Smooth muscle cell (in vitro differentiated cells): ENCODE measurements around the gene LHPP. TPM values are rescaled to one million over a fixed set of nuclear protein-coding genes. Genes with fewer than 3 reads are reported as not detected.

Experiments
- DNase-seq: peaks from one replicate; lab custom pipeline; 2025; ENCODE audit not compliant: unreplicated experiment; lab: John Stamatoyannopoulos, UW
- H2AFZ ChIP-seq: fragments of 200-600 bp; sonication (generic); 2 replicates; pipeline ENCODE4 v1.6.0; 2016; ENCODE audit warnings: antibody characterized with exemption, low read depth, mild to moderate bottlenecking
- H3F3A ChIP-seq: fragments of 200-600 bp; sonication (generic); 2 replicates; pipeline ENCODE4 v1.6.0; 2017; ENCODE audit warnings: antibody characterized with exemption, low read depth
- H3K27ac ChIP-seq: fragments of 200-600 bp; sonication (generic); 2 replicates; pipeline ENCODE4 v1.5.1; 2016; ENCODE audit warnings: low read depth, mild to moderate bottlenecking
- H3K27me3 ChIP-seq: fragments of 200-600 bp; sonication (generic); 2 replicates; pipeline ENCODE4 v1.6.1; 2016; ENCODE audit warnings: low read depth, mild to moderate bottlenecking
- H3K36me3 ChIP-seq: fragments of 200-600 bp; sonication (generic); 2 replicates; pipeline ENCODE4 v1.5.1; 2016; ENCODE audit warnings: low read depth
- H3K4me1 ChIP-seq: fragments of 200-600 bp; sonication (generic); 2 replicates; pipeline ENCODE4 v1.5.1; 2016; ENCODE audit warnings: low read depth
- H3K4me2 ChIP-seq: fragments of 200-600 bp; sonication (generic); 2 replicates; pipeline ENCODE4 v1.6.0; 2016; ENCODE audit warnings: mild to moderate bottlenecking
- H3K4me3 ChIP-seq: fragments of 200-600 bp; sonication (generic); 2 replicates; pipeline ENCODE4 v1.5.1; 2016; ENCODE audit warnings: mild to moderate bottlenecking
- H3K79me2 ChIP-seq: fragments of 200-600 bp; sonication (generic); 2 replicates; pipeline ENCODE4 v1.6.0; 2016; ENCODE audit warnings: low read depth, mild to moderate bottlenecking
- H3K9ac ChIP-seq: fragments of 200-600 bp; sonication (generic); 2 replicates; pipeline ENCODE4 v1.6.0; 2016; ENCODE audit warnings: low read depth
- H3K9me3 ChIP-seq: fragments of 200-600 bp; sonication (generic); replicated peaks from 2 replicates; pipeline ENCODE4 v1.5.1; 2016; ENCODE audit warnings: low read depth
- H4K20me1 ChIP-seq: fragments of 200-600 bp; sonication (generic); 2 replicates; pipeline ENCODE4 v1.6.0; 2016; ENCODE audit warnings: low read depth
- CTCF ChIP-seq: fragments of 200-600 bp; sonication (generic); IDR thresholded peaks from 2 replicates; pipeline ENCODE4 v1.5.1; 2017; ENCODE audit warnings: borderline replicate concordance, mild to moderate bottlenecking, antibody characterized with exemption; ENCODE audit not compliant: insufficient read depth, poor library complexity, severe bottlenecking
- WGBS: methylation state at CpG from one replicate; pipeline ENCODE4 v1.1.7; 2016; ENCODE audit warnings: low lambda C conversion rate; 5-methylcytosine and 5-hydroxymethylcytosine counted together
- polyA plus RNA-seq: library from polyadenylated mRNA; unstranded; fragments of >200 nt; fragmentation: Nextera tagmentation; extraction: Ambion mirVana; gene quantifications from 2 replicates; pipeline ENCODE4 v1.2.1, GENCODE V29; 2016
- total RNA-seq: library from RNA; depleted of rRNA; stranded (reverse); fragments of >200 nt; gene quantifications from 2 replicates; pipeline ENCODE4 v1.2.3, GENCODE V29; 2014

LHPP gene
- total and polyA plus RNA-seq, 2 experiments from 2014 or later: 7.6 to 14.0 TPM

GRCh38 chr10:124534826-124535601 lies 73.4 kb downstream of the LHPP start:
- Histone ChIP-seq H3K27me3 (no peaks in the 10 kb centered on the region), H2AFZ (no peak overlapping the region), H3F3A (no peaks in the 10 kb centered on the region), H3K4me2 (no peak overlapping the region), H3K79me2 (no peaks in the 10 kb centered on the region), H3K4me3 (no peak overlapping the region), H3K9me3 (no peaks in the 10 kb centered on the region), H3K9ac (no peak overlapping the region), H3K27ac (no peak overlapping the region), H3K4me1 (peaks cover 4% of the 10 kb centered on the region), H3K36me3 (no peaks in the 10 kb centered on the region), H4K20me1 (no peaks in the 10 kb centered on the region)
- no peak for DNase-seq
- no peak for TF ChIP-seq CTCF
- 96% methylated on average over 17 of the region's 17 CpGs for WGBS

- no peaks in the 10 kb centered on the region for H3K36me3 ChIP-seq
- H3K27me3 ChIP-seq: no peaks in the 10 kb centered on the region
- no peak overlapping the region for H3K4me2 ChIP-seq
- 53% methylated on average over 18 of the region's 18 CpGs for WGBS
- H3K4me1 ChIP-seq: peaks cover 4% of the 10 kb centered on the region
- H3K27ac ChIP-seq: no peak overlapping the region
- no peak for DNase-seq
- no peak overlapping the region for H2AFZ ChIP-seq
- H3K9me3 ChIP-seq: no peaks in the 10 kb centered on the region
- H3K4me3 ChIP-seq: no peak overlapping the region
- no peaks in the 10 kb centered on the region for H3F3A ChIP-seq
- TF ChIP-seq CTCF: no peak
- H3K9ac ChIP-seq: no peak overlapping the region
- H3K79me2 ChIP-seq: no peaks in the 10 kb centered on the region
- no peaks in the 10 kb centered on the region for H4K20me1 ChIP-seq
These were observed 74.3 kb downstream of the LHPP start for GRCh38 chr10:124535731-124536495.

GRCh38 chr10:124536496-124537050 lies 75.0 kb downstream of the LHPP start:
- TF ChIP-seq CTCF: no peak
- no peak for DNase-seq
- H3K4me1 ChIP-seq: peaks cover 4% of the 10 kb centered on the region
- H3K4me3 ChIP-seq: no peak overlapping the region
- no peaks in the 10 kb centered on the region for H3F3A ChIP-seq
- H3K4me2 ChIP-seq: no peak overlapping the region
- no peaks in the 10 kb centered on the region for H3K27me3 ChIP-seq
- H3K9me3 ChIP-seq: no peaks in the 10 kb centered on the region
- H3K36me3 ChIP-seq: no peaks in the 10 kb centered on the region
- H3K27ac ChIP-seq: no peak overlapping the region
- 61% methylated on average over 5 of the region's 5 CpGs for WGBS
- no peak overlapping the region for H2AFZ ChIP-seq
- H3K79me2 ChIP-seq: no peaks in the 10 kb centered on the region
- H3K9ac ChIP-seq: no peak overlapping the region
- H4K20me1 ChIP-seq: no peaks in the 10 kb centered on the region
